Endometrial microvascular endothelial cells (primary cell): ENCODE results near the gene LRP10. TPM values are rescaled to one million over a fixed set of nuclear protein-coding genes. Genes with fewer than 3 reads are reported as not detected.
"Not testable (repeated sequence)": the region's sequence is repeated elsewhere in the genome, so short reads cannot be mapped to it uniquely, and the experiment has no call there.

Experiments
- in situ Hi-C: cut with HindIII; loops from 2 replicates; pipeline ENCODE4 v1.10.0; 2017; ENCODE audit warnings: low sequenced_read_pairs, low pct_unique_long_range_greater_than_20kb; ENCODE audit errors: inconsistent ontology term
- total RNA-seq: library from RNA; depleted of rRNA; stranded (reverse); fragments of >200 nt; gene quantifications from one replicate; pipeline ENCODE4 v1.2.3, GENCODE V29; 2015; ENCODE audit errors: inconsistent ontology term

Gene LRP10
- total RNA-seq, 1 donor from 2014 or later, result 136 TPM

- in situ Hi-C loops, result no loop called here
Observed at GRCh38 chr14:22854963-22855724, 16.4 kb upstream of the LRP10 start.

- in situ Hi-C loops, result no loop called here
Observed at GRCh38 chr14:22856428-22856827, 15.1 kb upstream of the LRP10 start.

GRCh38 chr14:22860377-22860776, 11.2 kb upstream of the LRP10 start:
- in situ Hi-C loops, result not testable (repeated sequence)

GRCh38 chr14:22861651-22862050, 9.9 kb upstream of the LRP10 start:
- in situ Hi-C loops, result no loop called here

- in situ Hi-C loops, result no loop called here
Observed at GRCh38 chr14:22864979-22865378, 6.6 kb upstream of the LRP10 start.

- in situ Hi-C loops, result no loop called here
Observed at GRCh38 chr14:22865424-22866405, 5.8 kb upstream of the LRP10 start.

GRCh38 chr14:22866874-22867273, 4.7 kb upstream of the LRP10 start:
- in situ Hi-C loops, result no loop called here

GRCh38 chr14:22870811-22871223, 723 bp upstream of the LRP10 start:
- in situ Hi-C loops, result no loop called here

- in situ Hi-C loops, result no loop called here
Observed at GRCh38 chr14:22872033-22872832, 693 bp downstream of the LRP10 start.

GRCh38 chr14:22872833-22873520, 1.4 kb downstream of the LRP10 start:
- in situ Hi-C loops, result no loop called here

- in situ Hi-C loops, result no loop called here
Observed at GRCh38 chr14:22875003-22875747, 3.6 kb downstream of the LRP10 start.

GRCh38 chr14:22875748-22876319, 4.3 kb downstream of the LRP10 start:
- in situ Hi-C loops, result no loop called here

GRCh38 chr14:22877000-22877501, 5.5 kb downstream of the LRP10 start:
- in situ Hi-C loops, result no loop called here

GRCh38 chr14:22878271-22879246, 7.0 kb downstream of the LRP10 start:
- in situ Hi-C loops, result no loop called here

- in situ Hi-C loops, result no loop called here
Observed at GRCh38 chr14:22882064-22882463, 10.5 kb downstream of the LRP10 start.

GRCh38 chr14:22882529-22883172, 11.1 kb downstream of the LRP10 start:
- in situ Hi-C loops, result no loop called here
